NT2/D1 (cell line): ENCODE measurements around the gene TFDP1.

ENCODE experiments used
- SUZ12 ChIP-seq: IDR thresholded peaks from 2 replicates; pipeline ENCODE4 v1.6.1; 2011; ENCODE audit not compliant: insufficient read length, insufficient read depth; ENCODE audit errors: extremely low read depth
- YY1 ChIP-seq: IDR thresholded peaks from 2 replicates; pipeline ENCODE4 v1.6.1; 2011; ENCODE audit not compliant: insufficient read length, insufficient read depth

- no peak for TF ChIP-seq YY1
- TF ChIP-seq SUZ12, result no peak
Observed at GRCh38 chr13:113669755-113670341, 85.3 kb downstream of the TFDP1 start.
